ENCODE data around the gene NEMP1.

- TF ChIP-seq POLR2AphosphoS5 (IDR thresholded peaks at IDR 0.05; ENCODE audit: low read depth, low read length) (no peak), POLR2A (IDR thresholded peaks at IDR 0.05; ENCODE audit: low read depth, low read length) (no peak), TAF1 (IDR thresholded peaks at IDR 0.05; ENCODE audit: borderline replicate concordance, low read depth, low read length) (no peak)
Measured at GRCh38 chr12:57025196-57025595, 53.4 kb downstream of the NEMP1 start.

All from GM12892 (cell line).